H1 (cell line): ENCODE results near the gene KCNA4.

ENCODE experiments used
- BACH1 ChIP-seq: IDR thresholded peaks from 2 replicates; pipeline ENCODE4 v1.6.1; 2012; ENCODE audit warnings: low read length, improper control_type of control experiment
- EP300 ChIP-seq, 2 experiments: IDR thresholded peaks; 1 replicate in 1 of 2; 2 replicates in 1 of 2; pipeline ENCODE4 v1.6.1; 2011 to 2012; ENCODE audit warnings: low read depth in 2 of 2, low read length in 2 of 2, mild to moderate bottlenecking in 2 of 2, borderline replicate concordance in 1 of 2, inconsistent platforms in 1 of 2, moderate library complexity in 1 of 2
- FOSL1 ChIP-seq: IDR thresholded peaks from 2 replicates; pipeline ENCODE4 v1.6.1; 2011; ENCODE audit warnings: mild to moderate bottlenecking, low read depth, low read length, moderate library complexity; ENCODE audit not compliant: insufficient read depth
- HDAC6 ChIP-seq: IDR thresholded peaks from one replicate; pipeline ENCODE4 v1.7.1; 2012; ENCODE audit warnings: low read depth, mild to moderate bottlenecking, inconsistent platforms, low read length, moderate library complexity
- POLR2A ChIP-seq, 2 experiments: IDR thresholded peaks; 1 replicate in 1 of 2; 2 replicates in 1 of 2; pipeline ENCODE4 v1.6.1; 2011; ENCODE audit warnings: low read depth in 2 of 2, low read length in 2 of 2, mild to moderate bottlenecking in 2 of 2; ENCODE audit errors: control extremely low read depth in 1 of 2
- RAD21 ChIP-seq, 2 experiments: IDR thresholded peaks in 1 of 2; conservative IDR thresholded peaks in 1 of 2; 2 replicates each; pipeline ENCODE4 v1.6.1; 2011; ENCODE audit warnings: low read depth in 2 of 2, low read length in 2 of 2, improper control_type of control experiment in 1 of 2, inconsistent platforms in 1 of 2, mild to moderate bottlenecking in 1 of 2, moderate library complexity in 1 of 2
- TAF1 ChIP-seq: IDR thresholded peaks from 2 replicates; pipeline ENCODE4 v1.6.1; 2011; ENCODE audit warnings: mild to moderate bottlenecking, low read depth, low read length
- TF ChIP-seq, protein P1 (sequence below), 3 experiments: IDR thresholded peaks; 1 replicate in 2 of 3; 2 replicates in 1 of 3; pipeline versions ENCODE4 v1.5.1 to v1.6.1; 2011; ENCODE audit warnings: low read length in 3 of 3, mild to moderate bottlenecking in 3 of 3, inconsistent platforms in 2 of 3, low read depth in 1 of 3, moderate library complexity in 1 of 3; ENCODE audit not compliant: insufficient read depth in 1 of 3; ENCODE audit errors: control extremely low read depth in 1 of 3
- TF ChIP-seq, protein P2 (sequence below): IDR thresholded peaks from 2 replicates; pipeline ENCODE4 v1.6.1; 2011; ENCODE audit warnings: low read depth, mild to moderate bottlenecking, low read length; ENCODE audit not compliant: insufficient read depth
- TF ChIP-seq, protein P3 (sequence below): IDR thresholded peaks from 2 replicates; pipeline ENCODE4 v1.6.1; 2012; ENCODE audit warnings: inconsistent platforms

- TF ChIP-seq POLR2A (IDR thresholded peaks at IDR 0.05; ENCODE audit: control extremely low read depth in 1 of 2, low read depth in 2 of 2, low read length in 2 of 2) (no peak), EP300 (IDR thresholded peaks at IDR 0.05; ENCODE audit: borderline replicate concordance in 1 of 2, low read depth in 2 of 2, low read length in 2 of 2) (no peak), TAF1 (no peak), FOSL1 (no peak), BACH1 (no peak), RAD21 (IDR thresholded peaks at IDR 0.05 in 1 of 2, conservative IDR thresholded peaks at IDR 0.05 in 1 of 2; ENCODE audit: low read depth in 2 of 2, low read length in 2 of 2) (no peak), HDAC6 (no peak)
- TF ChIP-seq, protein P1, sequence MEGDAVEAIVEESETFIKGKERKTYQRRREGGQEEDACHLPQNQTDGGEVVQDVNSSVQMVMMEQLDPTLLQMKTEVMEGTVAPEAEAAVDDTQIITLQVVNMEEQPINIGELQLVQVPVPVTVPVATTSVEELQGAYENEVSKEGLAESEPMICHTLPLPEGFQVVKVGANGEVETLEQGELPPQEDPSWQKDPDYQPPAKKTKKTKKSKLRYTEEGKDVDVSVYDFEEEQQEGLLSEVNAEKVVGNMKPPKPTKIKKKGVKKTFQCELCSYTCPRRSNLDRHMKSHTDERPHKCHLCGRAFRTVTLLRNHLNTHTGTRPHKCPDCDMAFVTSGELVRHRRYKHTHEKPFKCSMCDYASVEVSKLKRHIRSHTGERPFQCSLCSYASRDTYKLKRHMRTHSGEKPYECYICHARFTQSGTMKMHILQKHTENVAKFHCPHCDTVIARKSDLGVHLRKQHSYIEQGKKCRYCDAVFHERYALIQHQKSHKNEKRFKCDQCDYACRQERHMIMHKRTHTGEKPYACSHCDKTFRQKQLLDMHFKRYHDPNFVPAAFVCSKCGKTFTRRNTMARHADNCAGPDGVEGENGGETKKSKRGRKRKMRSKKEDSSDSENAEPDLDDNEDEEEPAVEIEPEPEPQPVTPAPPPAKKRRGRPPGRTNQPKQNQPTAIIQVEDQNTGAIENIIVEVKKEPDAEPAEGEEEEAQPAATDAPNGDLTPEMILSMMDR (IDR thresholded peaks at IDR 0.05; ENCODE audit: control extremely low read depth in 1 of 3, insufficient read depth in 1 of 3, low read depth in 1 of 3, low read length in 3 of 3): no peak
- TF ChIP-seq, protein P2, sequence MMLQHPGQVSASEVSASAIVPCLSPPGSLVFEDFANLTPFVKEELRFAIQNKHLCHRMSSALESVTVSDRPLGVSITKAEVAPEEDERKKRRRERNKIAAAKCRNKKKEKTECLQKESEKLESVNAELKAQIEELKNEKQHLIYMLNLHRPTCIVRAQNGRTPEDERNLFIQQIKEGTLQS: no peak
- TF ChIP-seq, protein P3, sequence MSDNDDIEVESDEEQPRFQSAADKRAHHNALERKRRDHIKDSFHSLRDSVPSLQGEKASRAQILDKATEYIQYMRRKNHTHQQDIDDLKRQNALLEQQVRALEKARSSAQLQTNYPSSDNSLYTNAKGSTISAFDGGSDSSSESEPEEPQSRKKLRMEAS: no peak
Measured at GRCh38 chr11:30015725-30016412, 961 bp downstream of the KCNA4 start.
